Measurements from ENCODE around the gene IGF1.

IGF1 gene

DNA sequence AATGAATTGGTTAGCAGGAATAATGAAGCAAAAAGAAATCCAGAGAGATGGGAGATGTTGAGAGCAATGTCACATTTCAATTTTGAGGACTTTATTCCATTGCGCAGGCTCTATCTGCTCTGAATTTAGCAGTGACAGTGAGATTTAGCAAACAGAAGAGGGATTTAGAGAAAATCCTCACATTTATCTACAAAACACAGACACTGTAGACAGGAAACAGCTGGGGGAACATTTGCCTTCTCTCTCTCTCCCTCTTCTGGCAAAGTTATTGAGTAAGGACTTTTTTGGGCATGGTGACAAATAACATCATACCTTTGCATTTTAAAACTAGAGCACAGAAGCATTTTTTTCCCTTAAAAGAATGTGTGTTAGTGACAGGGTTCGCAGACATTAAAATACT, at the start of gene IGF1:
IGF1 (minus strand) TSS at position 158 of the 400 bp plus-strand sequence. CDS start 182 bp downstream, outside the sequence.
- no peak for DNase-seq (ENCODE audit: low read depth in 1 of 2, low spot score in 1 of 2)

DNA sequence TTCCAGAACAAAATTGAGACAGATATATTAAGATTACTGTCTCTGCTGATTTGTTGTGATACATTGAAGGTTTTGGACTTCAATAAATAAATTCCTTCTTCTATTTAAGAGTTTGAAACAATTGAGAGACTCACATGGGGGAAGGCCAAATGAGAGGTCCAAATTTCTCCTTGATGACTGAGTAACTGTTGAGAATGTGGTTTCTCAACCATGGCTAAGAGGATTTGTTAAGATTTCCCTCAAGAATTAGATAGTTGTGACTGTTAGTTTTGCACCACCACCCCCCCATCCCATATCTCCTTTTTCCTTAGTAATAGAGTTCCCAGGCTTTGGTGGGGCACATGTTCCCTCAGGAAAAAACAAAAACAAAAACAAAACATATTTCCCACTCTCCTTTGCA, 47.7 kb upstream of the IGF1 start:
- no peak for DNase-seq (ENCODE audit: low read depth in 1 of 2, low spot score in 1 of 2)

DNA sequence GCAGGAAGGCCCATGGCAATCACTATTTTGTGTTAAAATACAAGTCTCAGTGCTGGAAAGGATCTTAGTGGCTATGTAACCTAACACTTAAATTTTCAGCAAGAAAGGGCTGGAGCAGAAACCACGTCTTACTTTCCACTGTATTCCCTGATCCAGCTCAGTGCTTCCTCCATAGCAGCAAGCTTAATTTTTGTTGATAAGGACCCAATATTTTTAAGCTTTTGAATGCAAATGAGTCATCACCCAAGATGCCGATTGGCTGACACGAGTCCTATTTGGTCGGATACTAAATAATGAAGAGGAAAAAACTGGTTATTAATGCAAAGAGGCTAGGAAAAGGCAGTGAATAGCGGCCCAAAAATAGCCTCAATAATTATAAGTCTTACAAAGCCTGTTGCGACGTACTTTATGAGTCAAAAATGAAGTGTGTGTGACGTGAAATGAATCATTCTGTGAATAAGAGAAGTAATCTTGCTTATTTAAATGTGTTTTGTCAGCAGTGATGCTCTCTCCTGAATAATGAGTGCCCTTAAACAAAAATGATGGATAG, 46.9 kb upstream of the IGF1 start:
- DNase-seq (ENCODE audit: low read depth in 1 of 2, low spot score in 1 of 2): no peak

DNA sequence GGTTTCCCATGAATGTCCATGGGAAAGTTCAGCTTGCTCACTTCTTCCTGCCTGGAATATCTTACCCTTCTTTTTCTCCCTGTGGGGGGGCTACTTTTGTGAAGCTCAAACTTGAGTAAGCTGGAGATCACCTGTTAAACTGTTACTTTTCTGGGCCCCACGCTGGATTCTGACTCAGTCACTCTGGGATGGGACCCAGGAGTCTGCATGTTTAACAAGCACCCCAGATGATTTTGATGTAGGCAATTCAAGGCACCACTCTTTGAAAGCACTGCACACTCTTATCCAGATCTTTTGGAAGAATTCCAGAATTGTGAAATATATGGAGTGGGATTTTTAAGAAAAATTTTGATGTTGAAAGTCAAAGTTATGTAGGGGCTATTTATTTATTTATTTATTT, 46.3 kb upstream of the IGF1 start:
- no peak for DNase-seq (ENCODE audit: low read depth in 1 of 2, low spot score in 1 of 2)

DNA sequence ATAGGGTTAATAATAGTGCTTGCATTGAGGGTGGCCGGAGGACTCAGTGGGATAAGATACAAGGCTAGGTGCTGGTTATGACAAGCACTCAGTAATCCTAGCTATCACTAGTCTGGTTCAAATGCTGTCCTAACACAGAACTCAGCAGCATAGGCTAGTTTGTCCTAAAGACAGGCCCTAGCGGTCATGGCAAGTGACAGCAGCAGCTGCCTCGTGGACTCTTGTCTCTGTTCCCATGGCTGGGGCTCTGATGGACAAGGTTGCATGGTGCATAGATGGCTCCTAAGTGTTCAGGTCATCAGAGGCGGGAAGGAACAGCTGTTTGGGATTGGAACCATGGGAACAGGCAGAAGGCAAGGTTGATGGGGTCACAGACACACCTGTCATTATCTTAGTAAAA, 42.4 kb upstream of the IGF1 start:
- DNase-seq (ENCODE audit: low read depth in 1 of 2, low spot score in 1 of 2): no peak

DNA sequence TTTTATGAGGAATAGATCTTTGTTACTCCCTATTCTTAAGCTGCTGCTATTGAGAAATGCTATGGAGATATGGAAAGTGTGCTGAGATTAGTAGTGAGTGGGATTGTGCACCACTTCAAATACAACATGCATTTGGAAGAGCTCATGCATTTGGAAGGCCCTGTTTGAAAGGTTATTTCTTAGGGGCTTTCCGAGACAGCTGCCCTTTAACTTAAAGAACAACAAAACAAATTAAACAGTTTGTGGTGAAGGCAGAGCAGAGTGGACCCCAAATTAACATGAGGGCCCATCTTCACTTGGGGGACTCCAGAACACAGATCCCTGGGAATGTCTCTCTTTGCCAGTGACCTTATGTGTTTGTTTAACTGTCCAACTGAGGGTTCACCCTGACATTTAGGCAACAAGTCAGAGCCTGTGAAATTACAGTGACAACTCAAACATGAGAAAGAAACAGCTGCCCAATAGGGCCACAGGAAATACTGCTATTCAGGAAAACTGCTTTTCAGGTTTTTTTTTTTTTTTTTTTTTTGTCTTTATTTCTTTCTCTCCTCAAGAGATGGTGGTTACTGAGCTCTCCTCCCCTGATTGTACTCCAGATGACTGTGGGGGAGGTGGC, 41.4 kb upstream of the IGF1 start:
- no peak for DNase-seq (ENCODE audit: low read depth in 1 of 2, low spot score in 1 of 2)

DNA sequence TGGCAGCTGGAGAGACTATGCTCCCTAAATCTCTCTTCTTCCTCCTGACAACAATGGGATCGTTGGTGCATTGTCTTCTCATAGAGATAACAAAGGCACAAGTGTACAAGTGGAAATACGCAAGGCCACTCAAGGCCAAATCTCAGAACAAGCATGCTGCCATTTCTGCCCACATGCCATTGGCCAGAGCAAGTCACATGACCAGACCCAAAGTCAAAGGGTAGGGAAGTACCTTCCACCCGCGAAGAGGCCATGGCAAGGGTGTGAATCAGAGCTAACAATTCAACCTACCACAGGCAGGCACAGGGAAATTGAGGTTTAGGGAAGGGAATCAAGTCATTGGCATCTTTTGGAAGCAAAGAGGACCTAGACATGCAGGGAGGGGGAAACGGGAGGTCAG, 38.5 kb upstream of the IGF1 start:
- no peak for DNase-seq (ENCODE audit: low read depth in 1 of 2, low spot score in 1 of 2)

DNA sequence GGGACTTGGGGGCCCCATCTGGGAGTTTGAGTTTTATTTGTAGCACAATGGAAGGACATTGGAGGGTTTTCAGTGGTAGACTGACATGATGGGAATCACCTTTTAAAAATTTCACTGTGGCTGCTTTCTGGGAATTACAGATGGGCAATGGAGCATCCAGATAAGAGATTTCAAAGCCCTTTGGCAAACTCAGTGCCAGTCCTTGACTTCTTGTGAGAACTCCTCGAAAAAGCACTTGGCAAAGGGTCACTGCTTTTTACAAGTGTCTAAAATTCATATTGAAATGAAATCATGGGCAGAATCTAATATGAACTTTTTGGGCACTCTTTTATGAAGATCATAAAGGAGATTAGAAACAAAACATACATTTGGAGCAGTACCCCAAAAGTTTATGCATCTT, 34.3 kb upstream of the IGF1 start:
- no peak for DNase-seq (ENCODE audit: low read depth in 1 of 2, low spot score in 1 of 2)

DNA sequence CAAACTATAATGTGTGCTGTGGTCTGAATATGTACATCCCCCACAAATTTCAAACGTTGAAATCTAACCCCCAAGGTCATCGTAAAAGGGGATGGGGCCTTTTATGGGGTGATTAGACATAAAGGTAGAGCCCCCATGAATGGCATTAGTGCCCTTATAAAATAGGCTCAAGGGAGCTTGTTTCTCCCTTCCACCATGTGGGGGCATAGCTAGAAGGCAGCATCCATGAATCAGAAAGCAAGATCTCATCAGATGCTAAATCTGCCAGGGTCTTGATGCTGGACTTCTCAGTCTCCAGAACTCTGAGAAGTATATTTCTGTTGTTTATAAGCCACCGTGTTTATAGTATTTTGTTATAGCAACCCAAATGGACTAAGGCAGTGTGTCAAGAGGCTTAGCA, 33.4 kb upstream of the IGF1 start:
- DNase-seq (ENCODE audit: low read depth in 1 of 2, low spot score in 1 of 2): no peak

DNA sequence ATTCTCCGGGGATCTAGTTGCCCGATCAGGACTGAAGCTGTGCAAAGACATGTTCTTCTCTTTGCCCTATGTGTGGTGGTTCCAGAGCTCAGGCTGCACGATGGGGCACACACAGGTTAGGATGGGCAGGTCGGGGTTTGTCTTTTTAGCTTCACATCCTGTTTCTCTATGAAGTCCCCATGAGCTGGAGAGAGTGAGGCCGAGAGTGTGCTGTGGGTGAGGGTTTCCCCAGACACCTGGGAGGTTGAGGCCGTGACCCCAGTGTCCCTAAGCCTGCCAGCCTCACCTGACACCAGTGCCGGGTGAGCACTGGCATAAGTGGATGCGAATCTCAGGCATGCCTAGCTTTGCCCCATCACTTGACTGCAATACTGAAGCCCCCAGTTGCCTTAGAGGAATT, 32.9 kb upstream of the IGF1 start:
- no peak for DNase-seq (ENCODE audit: low read depth in 1 of 2, low spot score in 1 of 2)

DNA sequence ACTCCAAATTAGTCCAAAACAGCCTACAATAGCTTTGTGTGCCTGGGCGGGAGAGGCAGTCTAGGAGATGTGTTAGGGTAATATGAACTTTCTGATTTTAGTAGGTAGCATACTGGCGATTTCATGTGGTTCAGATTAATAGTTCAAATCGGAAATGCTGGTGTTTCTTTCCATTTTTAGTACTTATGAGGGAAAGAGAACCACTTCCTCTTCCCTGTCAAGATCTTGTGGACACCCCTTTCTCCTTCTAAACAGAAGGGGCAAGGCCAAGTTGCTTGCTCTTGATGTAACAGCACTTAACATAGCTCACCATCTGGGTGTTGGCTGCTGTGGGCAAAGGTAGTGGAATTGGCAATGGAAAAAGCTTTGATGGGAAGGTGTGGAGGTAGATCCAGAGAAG, 32.2 kb upstream of the IGF1 start:
- no peak for DNase-seq (ENCODE audit: low read depth in 1 of 2, low spot score in 1 of 2)

DNA sequence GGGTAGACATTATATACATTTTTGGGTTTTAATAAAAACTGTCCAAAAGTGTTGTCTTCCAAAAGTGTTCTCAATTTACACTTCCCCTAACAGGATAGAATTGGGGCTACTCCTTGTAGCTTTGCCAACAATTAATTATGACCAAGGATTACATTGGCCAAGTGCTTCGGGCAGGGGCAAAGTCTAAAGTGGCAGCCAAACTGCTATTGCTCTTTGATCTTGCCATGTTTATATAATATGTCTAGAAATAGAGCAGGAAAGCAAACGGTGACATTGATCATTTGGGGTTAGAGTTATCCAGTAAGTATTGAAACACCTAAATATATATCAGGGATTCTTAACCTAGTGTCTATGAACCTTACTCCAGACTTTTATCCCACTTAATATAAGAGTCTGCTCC, 31.2 kb upstream of the IGF1 start:
- DNase-seq (ENCODE audit: low read depth in 1 of 2, low spot score in 1 of 2): no peak

DNA sequence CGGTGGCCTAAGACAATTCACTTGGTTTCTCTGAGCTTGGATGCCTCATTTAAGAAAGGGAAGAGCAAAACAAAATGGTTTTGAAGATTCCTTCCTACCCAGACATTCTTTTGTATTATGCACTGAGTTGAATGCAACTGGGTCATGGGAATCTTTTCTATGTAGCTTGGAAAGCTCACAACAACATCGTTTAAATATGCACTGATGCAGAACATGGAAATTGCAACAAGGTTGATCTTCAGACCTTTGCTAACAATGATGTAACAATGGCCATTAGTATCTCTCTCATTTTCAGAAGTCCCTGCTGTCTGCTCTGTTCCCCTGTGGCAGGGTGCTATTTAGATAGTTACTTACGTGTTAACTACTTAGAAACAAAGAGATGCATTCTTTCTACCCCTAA, 30.1 kb upstream of the IGF1 start:
- DNase-seq (ENCODE audit: low read depth in 1 of 2, low spot score in 1 of 2): no peak

DNA sequence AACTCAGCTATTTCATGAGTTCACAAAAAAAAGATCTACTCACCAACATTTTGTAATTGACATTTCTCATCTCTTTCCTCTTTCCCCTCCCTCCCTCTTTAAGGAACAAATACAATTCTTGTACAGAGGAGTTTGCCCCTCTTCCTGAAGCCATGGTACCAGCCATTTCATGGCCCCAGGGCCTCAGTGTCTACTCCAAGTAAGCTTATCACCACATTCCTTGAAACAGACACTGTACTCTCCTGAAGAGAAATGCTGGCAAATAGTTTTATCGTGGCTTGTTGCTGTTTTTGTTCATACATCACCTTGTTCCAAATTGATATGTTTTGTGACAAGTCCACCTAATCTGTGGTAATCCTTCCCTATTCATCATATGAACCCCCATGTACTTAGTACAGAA, 29.7 kb upstream of the IGF1 start:
- no peak for DNase-seq (ENCODE audit: low read depth in 1 of 2, low spot score in 1 of 2)

DNA sequence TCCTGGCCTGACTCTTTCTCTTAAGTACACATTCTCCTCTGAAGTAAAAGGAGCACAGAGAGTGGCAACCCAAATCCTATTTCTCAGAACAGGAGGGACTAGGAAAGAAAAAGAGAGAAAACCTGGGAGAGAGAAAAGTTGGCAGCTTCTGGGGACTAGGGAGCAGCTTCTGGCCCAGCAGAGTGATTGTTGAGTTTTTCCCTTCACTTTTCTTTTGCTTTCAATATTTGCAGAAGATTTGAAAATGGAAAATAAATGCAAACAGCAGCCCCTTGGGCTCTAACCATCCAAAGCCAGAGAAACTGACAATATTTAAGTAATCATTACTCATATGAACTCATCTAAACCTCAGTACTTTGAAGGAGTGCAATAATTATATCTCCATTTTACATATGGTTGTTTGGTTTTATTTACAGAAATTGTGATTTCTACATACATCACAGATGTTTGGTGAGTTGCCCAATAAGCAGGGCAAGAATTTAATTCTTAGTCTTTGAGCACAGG, 28.8 kb upstream of the IGF1 start:
- DNase-seq (ENCODE audit: low read depth in 1 of 2, low spot score in 1 of 2): no peak

DNA sequence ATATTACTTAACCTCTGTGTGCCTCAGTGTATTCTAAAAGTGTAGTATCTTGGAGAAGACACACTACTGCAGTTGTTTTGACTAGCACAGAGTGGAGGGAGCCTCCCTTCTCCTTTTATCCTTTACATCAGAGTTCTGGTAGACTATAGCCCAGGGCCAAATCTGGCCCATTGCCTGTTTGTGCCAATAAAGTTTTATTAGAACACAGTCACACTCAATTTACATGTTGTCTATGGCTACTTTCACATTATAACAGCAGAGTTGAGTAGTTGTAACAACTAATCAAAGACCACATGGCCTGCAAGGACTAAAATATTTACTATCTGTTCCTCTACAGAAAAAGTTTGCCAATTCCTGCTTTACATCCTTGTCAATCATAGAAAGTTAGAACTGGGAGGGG, 27.7 kb upstream of the IGF1 start:
- DNase-seq (ENCODE audit: low read depth in 1 of 2, low spot score in 1 of 2): no peak

DNA sequence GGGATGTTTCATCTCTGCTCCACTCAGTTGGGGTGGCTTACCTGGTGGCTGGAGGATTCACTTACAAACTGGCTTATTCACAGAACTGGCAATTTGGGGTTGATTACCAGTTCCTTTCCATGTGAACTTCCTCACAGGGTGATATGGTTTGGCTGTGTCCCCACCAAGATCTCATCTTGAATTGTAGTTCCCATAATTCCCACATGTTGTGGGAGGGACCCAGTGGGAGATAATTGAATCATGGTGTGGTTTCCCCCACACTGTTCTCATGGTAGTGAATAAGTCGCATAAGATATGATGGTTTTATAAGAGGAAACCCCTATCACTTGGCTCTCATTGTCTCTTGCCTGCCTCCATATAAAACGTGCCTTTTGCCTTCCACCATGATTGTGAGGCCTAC, 26.9 kb upstream of the IGF1 start:
- no peak for DNase-seq (ENCODE audit: low read depth in 1 of 2, low spot score in 1 of 2)

DNA sequence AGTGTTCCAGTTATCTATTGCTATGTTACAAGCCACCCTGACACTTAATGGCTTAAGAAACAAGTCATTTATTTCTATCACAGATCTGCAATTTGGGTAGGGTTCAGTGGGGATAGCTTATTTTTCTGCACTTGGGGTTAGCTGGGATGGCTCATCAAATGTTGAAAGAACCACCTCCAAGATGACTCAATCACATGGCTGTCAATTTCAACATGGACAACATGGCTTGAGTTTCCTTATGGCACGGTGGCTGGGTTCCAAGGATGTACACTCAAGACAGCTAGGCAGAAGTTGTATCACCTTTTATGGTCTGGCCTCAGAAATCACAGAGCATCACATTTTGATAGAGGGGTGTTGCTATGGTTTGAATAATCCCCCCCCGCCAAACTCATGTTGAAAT, 24.5 kb upstream of the IGF1 start:
- DNase-seq (ENCODE audit: low read depth in 1 of 2, low spot score in 1 of 2): no peak

DNA sequence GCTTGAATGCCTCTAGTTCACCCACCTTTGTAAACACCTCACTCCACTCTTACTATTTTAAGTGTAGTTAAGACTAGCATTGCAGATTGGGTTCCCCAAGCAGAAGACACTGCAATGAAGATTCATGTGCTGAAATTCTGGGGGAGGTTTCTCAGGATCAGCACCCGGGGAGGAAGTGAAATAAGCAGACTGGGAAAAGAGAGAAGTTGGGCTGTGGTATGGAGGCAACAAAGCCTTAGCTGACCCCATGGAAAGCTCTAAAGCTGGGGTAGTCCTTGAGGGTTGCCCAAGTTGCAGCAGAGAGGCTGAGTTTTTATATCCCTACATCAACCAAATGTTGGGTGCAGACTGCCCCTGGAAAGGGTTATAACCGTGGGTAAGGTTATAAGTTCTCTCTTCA, 23.9 kb upstream of the IGF1 start:
- no peak for DNase-seq (ENCODE audit: low read depth in 1 of 2, low spot score in 1 of 2)

DNA sequence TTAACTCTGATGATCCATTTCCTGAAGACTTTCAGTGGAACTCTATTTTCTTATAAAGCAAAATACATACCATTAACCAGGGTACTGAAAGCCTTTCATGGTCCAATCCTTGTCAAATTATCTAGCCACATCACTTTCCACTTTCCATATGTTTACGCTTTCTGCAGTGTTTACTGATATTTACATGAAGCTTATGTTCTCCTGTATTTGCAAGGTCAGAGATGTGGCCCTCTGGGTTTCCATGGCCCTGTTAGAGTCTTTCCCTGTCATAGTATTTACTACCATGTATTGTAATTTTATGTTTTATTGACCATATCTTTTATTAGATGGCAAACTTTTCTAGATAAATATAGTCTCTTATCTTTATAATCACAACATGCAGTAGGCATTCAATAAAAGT, 23.5 kb upstream of the IGF1 start:
- DNase-seq (ENCODE audit: low read depth in 1 of 2, low spot score in 1 of 2): no peak

DNA sequence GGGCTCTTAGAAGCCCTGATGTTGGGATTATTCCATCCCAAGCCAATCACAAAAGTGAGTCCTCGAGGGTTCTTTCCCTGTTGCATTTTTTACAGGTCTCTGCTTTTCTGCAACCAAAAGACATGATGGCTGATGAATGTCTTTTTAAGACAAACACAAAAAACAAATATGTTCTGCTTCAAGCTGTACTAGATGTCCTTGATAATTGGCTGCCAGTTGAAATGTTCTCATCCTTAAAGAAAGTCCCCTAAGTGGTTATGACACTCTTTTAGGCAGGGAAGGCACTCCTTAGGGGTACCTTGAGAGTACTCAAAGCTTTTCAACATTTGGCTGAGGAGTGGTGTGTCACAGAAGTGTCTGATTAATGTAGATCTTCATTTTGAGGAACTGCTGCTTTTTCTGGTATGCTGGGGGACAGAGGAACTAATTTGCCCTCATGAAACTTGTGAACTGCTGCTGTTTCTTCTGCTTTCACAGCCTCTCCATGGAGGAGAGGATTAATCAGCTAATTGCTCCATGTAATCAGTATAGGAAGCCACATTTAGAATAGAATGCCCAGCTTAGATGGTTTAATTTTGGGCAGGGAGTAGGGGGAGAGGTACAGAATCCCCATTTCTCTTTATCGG, 22.8 kb upstream of the IGF1 start:
- no peak for DNase-seq (ENCODE audit: low read depth in 1 of 2, low spot score in 1 of 2)

DNA sequence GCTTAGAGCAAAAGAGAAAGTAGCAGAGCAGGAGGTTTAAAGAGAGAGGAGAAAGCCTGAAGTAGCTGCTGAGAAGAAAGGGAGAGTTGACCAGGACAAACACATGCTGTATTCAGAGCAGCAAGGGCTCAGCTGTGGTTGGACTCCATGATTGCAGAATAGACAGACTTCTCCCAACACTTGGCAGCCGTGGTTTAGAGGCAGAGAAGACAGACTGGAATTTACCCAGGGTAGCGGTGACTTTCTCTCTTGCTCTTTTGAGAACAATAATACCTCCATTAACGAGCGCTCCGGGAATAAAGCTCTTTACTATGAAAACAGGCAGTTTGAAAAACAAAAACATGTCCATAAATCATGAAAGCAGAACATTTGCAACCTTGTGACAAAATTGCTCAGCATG, 21.4 kb upstream of the IGF1 start:
- DNase-seq (ENCODE audit: low read depth in 1 of 2, low spot score in 1 of 2): no peak

DNA sequence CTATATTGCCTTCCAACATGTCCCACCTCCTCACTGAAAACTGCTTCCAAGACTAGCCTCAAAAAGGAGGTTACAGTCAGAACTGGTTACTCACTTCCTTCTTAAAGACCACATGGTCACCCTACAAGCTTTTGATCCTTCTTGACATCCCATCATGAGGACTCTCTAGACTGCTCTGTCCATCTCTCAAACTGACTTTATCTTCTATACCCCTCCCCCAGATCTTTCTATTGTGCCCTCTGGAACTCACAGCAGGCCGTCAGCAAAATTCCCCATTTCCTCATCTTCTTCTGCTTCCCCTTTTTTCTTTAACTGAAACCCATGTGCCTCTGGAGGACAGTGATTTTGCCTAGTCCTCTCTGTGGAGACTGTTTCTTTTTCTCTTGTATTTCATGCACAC, 18.1 kb upstream of the IGF1 start:
- DNase-seq (ENCODE audit: low read depth in 1 of 2, low spot score in 1 of 2): no peak

All from stimulated activated CD4-positive, alpha-beta T cell treated with anti-CD3 and anti-CD28 coated beads, Interleukin-15, amount 100 ng/mL, for 1 hour (primary cell).